Mammary epithelial cell (primary cell): ENCODE measurements around the gene NR5A1.

Source experiments
- EZH2 ChIP-seq: IDR thresholded peaks from 2 replicates; pipeline ENCODE4 v1.6.1; 2012; ENCODE audit warnings: low read length, inconsistent platforms, borderline replicate concordance
- TF ChIP-seq, protein P1 (sequence below), 2 donors: IDR thresholded peaks in 1 of 2; conservative IDR thresholded peaks in 1 of 2; 2 replicates each; pipeline ENCODE4 v1.5.1; 2011 to 2012; ENCODE audit warnings: inconsistent platforms in 2 of 2, low read length in 2 of 2, mild to moderate bottlenecking in 2 of 2, control low read depth in 1 of 2, low read depth in 1 of 2; ENCODE audit not compliant: insufficient read depth in 1 of 2; ENCODE audit errors: extremely low read depth in 1 of 2

DNA sequence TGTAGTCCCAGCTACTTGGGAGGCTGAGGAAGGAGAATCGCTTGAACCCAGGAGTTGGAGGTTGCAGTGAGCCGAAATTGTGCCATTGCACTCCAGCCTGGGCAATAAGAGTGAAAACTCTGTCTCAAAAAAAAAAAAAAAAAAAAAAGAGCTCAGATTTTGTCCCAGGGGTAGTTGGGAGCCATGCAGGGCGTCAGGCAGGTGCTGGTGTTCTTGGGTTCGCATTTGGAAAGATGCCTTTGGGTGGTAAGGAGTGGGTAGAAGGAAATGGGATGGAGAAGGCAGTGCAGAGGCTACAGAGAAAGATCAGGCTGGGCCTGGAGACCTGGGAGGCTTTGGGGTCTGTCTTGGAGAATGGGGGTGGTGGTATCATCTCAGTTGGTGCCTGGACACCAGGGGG, 33.0 kb downstream of the NR5A1 start:
- no peak for TF ChIP-seq EZH2
- TF ChIP-seq, protein P1, sequence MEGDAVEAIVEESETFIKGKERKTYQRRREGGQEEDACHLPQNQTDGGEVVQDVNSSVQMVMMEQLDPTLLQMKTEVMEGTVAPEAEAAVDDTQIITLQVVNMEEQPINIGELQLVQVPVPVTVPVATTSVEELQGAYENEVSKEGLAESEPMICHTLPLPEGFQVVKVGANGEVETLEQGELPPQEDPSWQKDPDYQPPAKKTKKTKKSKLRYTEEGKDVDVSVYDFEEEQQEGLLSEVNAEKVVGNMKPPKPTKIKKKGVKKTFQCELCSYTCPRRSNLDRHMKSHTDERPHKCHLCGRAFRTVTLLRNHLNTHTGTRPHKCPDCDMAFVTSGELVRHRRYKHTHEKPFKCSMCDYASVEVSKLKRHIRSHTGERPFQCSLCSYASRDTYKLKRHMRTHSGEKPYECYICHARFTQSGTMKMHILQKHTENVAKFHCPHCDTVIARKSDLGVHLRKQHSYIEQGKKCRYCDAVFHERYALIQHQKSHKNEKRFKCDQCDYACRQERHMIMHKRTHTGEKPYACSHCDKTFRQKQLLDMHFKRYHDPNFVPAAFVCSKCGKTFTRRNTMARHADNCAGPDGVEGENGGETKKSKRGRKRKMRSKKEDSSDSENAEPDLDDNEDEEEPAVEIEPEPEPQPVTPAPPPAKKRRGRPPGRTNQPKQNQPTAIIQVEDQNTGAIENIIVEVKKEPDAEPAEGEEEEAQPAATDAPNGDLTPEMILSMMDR (conservative IDR thresholded peaks at IDR 0.05 in 1 of 2, IDR thresholded peaks at IDR 0.05 in 1 of 2; ENCODE audit: extremely low read depth in 1 of 2, insufficient read depth in 1 of 2, low read depth in 1 of 2, low read length in 2 of 2) = no peak
